ENCODE measurements around the gene HYAL1.

The HYAL1 gene

GRCh38 chr3:50297896-50298725, 5.3 kb downstream of the HYAL1 start:
- Histone ChIP-seq H3K4me3 (ENCODE audit: extremely low read depth, insufficient read depth, low read length, poor library complexity, severe bottlenecking) (peak overlapping the region; percentile 82), H3K4me1 (ENCODE audit: control insufficient read depth, insufficient read depth, low read length, poor library complexity, severe bottlenecking) (peaks cover 5% of the 10 kb centered on the region), H3K27ac (ENCODE audit: low read depth, low read length, severe bottlenecking) (no peak overlapping the region), H3K36me3 (ENCODE audit: control insufficient read depth, insufficient read depth, low read length) (peaks cover 7% of the 10 kb centered on the region), H3K9me3 (ENCODE audit: control insufficient read depth, low read length) (no peaks in the 10 kb centered on the region)
- 77 to 80% methylated on average over 4 to 9 of the region's 9 CpGs for WGBS, 2 experiments (ENCODE audit: insufficient coverage in 2 of 2)

GRCh38 chr3:50297384-50297775, 6.0 kb downstream of the HYAL1 start:
- peaks cover 7% of the 10 kb centered on the region for H3K36me3 ChIP-seq (ENCODE audit: control insufficient read depth, insufficient read depth, low read length)
- WGBS, 2 experiments (ENCODE audit: insufficient coverage in 2 of 2), result 91 to 100% methylated on average over 1 to 2 of the region's 2 CpGs
- H3K27ac ChIP-seq (ENCODE audit: low read depth, low read length, severe bottlenecking), result no peak overlapping the region

GRCh38 chr3:50296721-50297383, 6.5 kb downstream of the HYAL1 start:
- H3K36me3 ChIP-seq (ENCODE audit: control insufficient read depth, insufficient read depth, low read length), result peaks cover 7% of the 10 kb centered on the region
- H3K4me1 ChIP-seq (ENCODE audit: control insufficient read depth, insufficient read depth, low read length, poor library complexity, severe bottlenecking), result peaks cover 10% of the 10 kb centered on the region
- H3K4me3 ChIP-seq (ENCODE audit: extremely low read depth, insufficient read depth, low read length, poor library complexity, severe bottlenecking), result no peak overlapping the region
- H3K27ac ChIP-seq (ENCODE audit: low read depth, low read length, severe bottlenecking), result no peak overlapping the region
- no peaks in the 10 kb centered on the region for H3K9me3 ChIP-seq (ENCODE audit: control insufficient read depth, low read length)
- 98 to 99% methylated on average over 17 to 18 of the region's 18 CpGs for WGBS, 2 experiments (ENCODE audit: insufficient coverage in 2 of 2)

More at GRCh38 chr3:50297384-50297775, 6.0 kb downstream of the HYAL1 start:
- no peaks in the 10 kb centered on the region for H3K9me3 ChIP-seq (ENCODE audit: control insufficient read depth, low read length)
- H3K4me3 ChIP-seq (ENCODE audit: extremely low read depth, insufficient read depth, low read length, poor library complexity, severe bottlenecking), result no peak overlapping the region
- peaks cover 10% of the 10 kb centered on the region for H3K4me1 ChIP-seq (ENCODE audit: control insufficient read depth, insufficient read depth, low read length, poor library complexity, severe bottlenecking)

GRCh38 chr3:50295553-50296431, 7.6 kb downstream of the HYAL1 start:
- WGBS, 2 experiments (ENCODE audit: insufficient coverage in 2 of 2), result 86 to 94% methylated on average over 6 to 8 of the region's 8 CpGs

DNA sequence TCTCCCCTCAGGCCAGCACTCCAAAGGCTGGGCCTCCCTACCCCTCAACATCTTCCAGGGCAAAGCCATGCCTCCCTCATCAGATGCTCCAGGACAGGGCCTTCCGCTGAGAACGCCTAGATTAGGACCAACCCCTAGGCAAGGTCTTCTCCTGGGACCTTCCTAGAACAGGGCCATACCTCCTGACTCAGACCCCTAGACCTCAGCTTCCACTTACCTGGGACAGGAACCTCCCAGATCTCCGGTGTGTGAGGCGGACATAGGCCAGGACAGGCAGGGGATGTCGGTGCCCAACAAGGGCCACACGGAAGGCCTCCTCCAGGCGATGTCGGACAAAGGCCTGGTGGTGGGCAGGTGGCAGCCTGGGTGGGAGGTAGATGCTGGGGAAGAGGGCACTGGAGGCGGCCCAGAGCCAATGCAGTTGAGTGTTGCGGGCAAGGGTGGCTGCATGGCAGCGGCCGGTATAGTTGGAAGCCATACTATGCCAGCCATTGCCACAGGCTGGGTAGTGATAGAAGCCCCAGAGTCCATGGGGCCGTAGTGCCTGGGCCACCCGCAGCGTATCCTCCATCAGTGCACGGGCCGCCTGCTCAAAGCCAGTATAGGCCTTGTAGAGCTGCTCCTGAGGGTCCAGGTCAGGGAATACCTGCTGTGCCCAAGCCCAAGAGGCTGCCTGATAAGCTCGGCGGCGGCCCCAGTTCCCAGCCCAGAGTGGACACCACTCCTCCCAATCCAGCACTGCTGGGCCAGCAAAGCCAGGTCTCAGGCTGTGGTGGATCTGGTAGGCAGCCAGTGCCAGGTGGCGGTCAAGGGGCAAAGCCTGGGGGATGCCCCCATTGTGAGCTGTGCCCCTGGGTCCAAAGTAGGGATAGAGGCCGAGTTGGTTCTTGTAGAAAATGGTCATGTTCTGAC, 8.6 kb downstream of the HYAL1 start:
- Histone ChIP-seq H3K27ac (ENCODE audit: low read depth, low read length, severe bottlenecking) (no peak overlapping the region), H3K36me3 (ENCODE audit: control insufficient read depth, insufficient read depth, low read length) (peaks cover 17% of the 10 kb centered on the region), H3K4me3 (ENCODE audit: extremely low read depth, insufficient read depth, low read length, poor library complexity, severe bottlenecking) (no peak overlapping the region), H3K4me1 (ENCODE audit: control insufficient read depth, insufficient read depth, low read length, poor library complexity, severe bottlenecking) (peaks cover 6% of the 10 kb centered on the region), H3K9me3 (ENCODE audit: control insufficient read depth, low read length) (no peaks in the 10 kb centered on the region)
- 92 to 94% methylated on average over 18 to 22 of the region's 22 CpGs for WGBS, 2 experiments (ENCODE audit: insufficient coverage in 2 of 2)

More at GRCh38 chr3:50295553-50296431, 7.6 kb downstream of the HYAL1 start:
- no peak overlapping the region for H3K4me3 ChIP-seq (ENCODE audit: extremely low read depth, insufficient read depth, low read length, poor library complexity, severe bottlenecking)
- peaks cover 10% of the 10 kb centered on the region for H3K4me1 ChIP-seq (ENCODE audit: control insufficient read depth, insufficient read depth, low read length, poor library complexity, severe bottlenecking)
- peaks cover 7% of the 10 kb centered on the region for H3K36me3 ChIP-seq (ENCODE audit: control insufficient read depth, insufficient read depth, low read length)
- H3K27ac ChIP-seq (ENCODE audit: low read depth, low read length, severe bottlenecking), result no peak overlapping the region
- H3K9me3 ChIP-seq (ENCODE audit: control insufficient read depth, low read length), result no peaks in the 10 kb centered on the region

DNA sequence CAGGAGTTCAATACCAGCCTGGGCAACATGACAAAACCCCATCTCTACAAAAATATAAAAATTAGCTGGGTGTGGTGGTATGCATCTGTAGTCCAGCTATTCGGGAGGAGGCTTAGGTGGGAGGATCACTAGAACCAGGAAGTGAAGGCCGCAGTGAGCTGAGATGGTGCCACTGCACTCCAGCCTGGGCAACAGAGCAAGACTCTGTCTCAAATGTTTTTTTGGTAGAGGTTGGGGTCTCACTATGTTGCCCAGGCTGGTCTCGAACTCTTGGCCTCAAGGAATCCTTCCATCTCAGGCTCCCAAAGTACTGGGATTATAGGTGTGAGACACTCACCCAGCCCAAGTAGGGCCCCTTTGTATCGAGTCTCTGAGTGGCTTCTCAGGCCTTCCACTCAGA, 9.3 kb downstream of the HYAL1 start:
- Histone ChIP-seq H3K27ac (ENCODE audit: low read depth, low read length, severe bottlenecking) (no peak overlapping the region), H3K36me3 (ENCODE audit: control insufficient read depth, insufficient read depth, low read length) (peaks cover 23% of the 10 kb centered on the region), H3K4me3 (ENCODE audit: extremely low read depth, insufficient read depth, low read length, poor library complexity, severe bottlenecking) (no peak overlapping the region), H3K4me1 (ENCODE audit: control insufficient read depth, insufficient read depth, low read length, poor library complexity, severe bottlenecking) (peaks cover 5% of the 10 kb centered on the region), H3K9me3 (ENCODE audit: control insufficient read depth, low read length) (no peaks in the 10 kb centered on the region)
- WGBS, 2 experiments (ENCODE audit: insufficient coverage in 2 of 2), result 94 to 96% methylated on average over 3 of the region's 4 CpGs

- 91 to 95% methylated on average over 9 to 11 of the region's 12 CpGs for WGBS, 2 experiments (ENCODE audit: insufficient coverage in 2 of 2)
- Histone ChIP-seq H3K4me3 (ENCODE audit: extremely low read depth, insufficient read depth, low read length, poor library complexity, severe bottlenecking) (no peak overlapping the region), H3K36me3 (ENCODE audit: control insufficient read depth, insufficient read depth, low read length) (peaks cover 32% of the 10 kb centered on the region)
These were observed 10.1 kb downstream of the HYAL1 start for GRCh38 chr3:50293079-50293801.

GRCh38 chr3:50292159-50293078, 11.0 kb downstream of the HYAL1 start, which contains the start of gene IFRD2:
IFRD2 (minus strand) TSS chr3:50292429; CDS start chr3:50292274, 155 bp downstream.
- H3K4me1 ChIP-seq (ENCODE audit: control insufficient read depth, insufficient read depth, low read length, poor library complexity, severe bottlenecking), result peaks cover 5% of the 10 kb centered on the region
- peak within 1 kb of the TSS; percentile 71 for H3K27ac ChIP-seq (ENCODE audit: low read depth, low read length, severe bottlenecking)

More at GRCh38 chr3:50293079-50293801, 10.1 kb downstream of the HYAL1 start:
- Histone ChIP-seq H3K4me1 (ENCODE audit: control insufficient read depth, insufficient read depth, low read length, poor library complexity, severe bottlenecking) (peaks cover 5% of the 10 kb centered on the region), H3K27ac (ENCODE audit: low read depth, low read length, severe bottlenecking) (no peak overlapping the region), H3K9me3 (ENCODE audit: control insufficient read depth, low read length) (no peaks in the 10 kb centered on the region)

More at GRCh38 chr3:50292159-50293078, 11.0 kb downstream of the HYAL1 start, which contains the start of gene IFRD2:
- H3K36me3 ChIP-seq (ENCODE audit: control insufficient read depth, insufficient read depth, low read length), result peaks cover 40% of the 10 kb centered on the region
- WGBS, 2 experiments (ENCODE audit: insufficient coverage in 2 of 2), result 5 to 9% methylated on average over 32 to 60 of the region's 67 CpGs
- peak within 1 kb of the TSS; percentile 80 for H3K4me3 ChIP-seq (ENCODE audit: extremely low read depth, insufficient read depth, low read length, poor library complexity, severe bottlenecking)
- H3K9me3 ChIP-seq (ENCODE audit: control insufficient read depth, low read length), result no peaks in the 10 kb centered on the region
